ENCODE data around the gene HSD11B1. TPM values are rescaled to one million over a fixed set of nuclear protein-coding genes. Genes with fewer than 3 reads are reported as not detected.
A peak's percentile ranks its signal among the peaks of the same experiment; 100 is the strongest.

The HSD11B1 gene
- polyA plus RNA-seq, 1 donor (not counting 4 experiments of a cell fraction or from before 2014, with no cell fraction given), result 2.7 TPM

- Histone ChIP-seq H3K36me3 (ENCODE audit: control insufficient read depth in 2 of 2, extremely low read depth in 1 of 2, insufficient read depth in 2 of 2, low read length in 2 of 2) (no peaks in the 10 kb centered on the region), H2AFZ (ENCODE audit: control insufficient read depth, low read length) (no peak overlapping the region), H3K9me3 (ENCODE audit: control insufficient read depth, low read depth, low read length) (no peaks in the 10 kb centered on the region), H3K27me3 (ENCODE audit: control insufficient read depth, extremely low read depth, insufficient read depth, low read length) (no peaks in the 10 kb centered on the region), H3K9ac (ENCODE audit: control insufficient read depth, extremely low read depth, insufficient read depth, low read length) (no peak overlapping the region), H3K79me2 (ENCODE audit: control insufficient read depth, insufficient read depth, low read length) (no peaks in the 10 kb centered on the region), H3K4me1 (ENCODE audit: control insufficient read depth, extremely low read depth, insufficient read depth, low read length) (peaks cover 24% of the 10 kb centered on the region), H3K4me3 (ENCODE audit: control insufficient read depth in 2 of 3, extremely low read depth in 1 of 3, insufficient read depth in 2 of 3, low read depth in 1 of 3, low read length in 3 of 3) (no peak overlapping the region), H3K27ac (ENCODE audit: control insufficient read depth, insufficient read depth, low read length) (no peak overlapping the region), H3K9me1 (ENCODE audit: control insufficient read depth, extremely low read depth, insufficient read depth, low read length) (no peaks in the 10 kb centered on the region), H3K4me2 (ENCODE audit: control insufficient read depth, extremely low read depth, insufficient read depth, low read depth, low read length) (peak overlapping the region; percentile 39), H4K20me1 (ENCODE audit: control insufficient read depth, extremely low read depth, insufficient read depth, low read length) (no peaks in the 10 kb centered on the region)
- TF ChIP-seq EZH2 (IDR thresholded peaks at IDR 0.05; ENCODE audit: low read length), result no peak
- TF ChIP-seq, protein P1, sequence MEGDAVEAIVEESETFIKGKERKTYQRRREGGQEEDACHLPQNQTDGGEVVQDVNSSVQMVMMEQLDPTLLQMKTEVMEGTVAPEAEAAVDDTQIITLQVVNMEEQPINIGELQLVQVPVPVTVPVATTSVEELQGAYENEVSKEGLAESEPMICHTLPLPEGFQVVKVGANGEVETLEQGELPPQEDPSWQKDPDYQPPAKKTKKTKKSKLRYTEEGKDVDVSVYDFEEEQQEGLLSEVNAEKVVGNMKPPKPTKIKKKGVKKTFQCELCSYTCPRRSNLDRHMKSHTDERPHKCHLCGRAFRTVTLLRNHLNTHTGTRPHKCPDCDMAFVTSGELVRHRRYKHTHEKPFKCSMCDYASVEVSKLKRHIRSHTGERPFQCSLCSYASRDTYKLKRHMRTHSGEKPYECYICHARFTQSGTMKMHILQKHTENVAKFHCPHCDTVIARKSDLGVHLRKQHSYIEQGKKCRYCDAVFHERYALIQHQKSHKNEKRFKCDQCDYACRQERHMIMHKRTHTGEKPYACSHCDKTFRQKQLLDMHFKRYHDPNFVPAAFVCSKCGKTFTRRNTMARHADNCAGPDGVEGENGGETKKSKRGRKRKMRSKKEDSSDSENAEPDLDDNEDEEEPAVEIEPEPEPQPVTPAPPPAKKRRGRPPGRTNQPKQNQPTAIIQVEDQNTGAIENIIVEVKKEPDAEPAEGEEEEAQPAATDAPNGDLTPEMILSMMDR (optimal IDR thresholded peaks at IDR 0.05 in 1 of 3, IDR thresholded peaks at IDR 0.05 in 1 of 3, conservative IDR thresholded peaks at IDR 0.05 in 1 of 3; ENCODE audit: extremely low read depth in 1 of 3, insufficient read depth in 2 of 3, low read length in 3 of 3), result no peak
- dilution Hi-C loops (cut with MboI; ENCODE audit: extremely low pct_ligation_motif_present, low sequenced_read_pairs), result no loop called here
- DNase-seq (ENCODE audit: low read depth, low spot score), result peak; percentile 17
- peak; percentile 69 for FAIRE-seq
These were observed 2.7 kb downstream of the HSD11B1 start for GRCh38 chr1:209707308-209707707.

- no peaks in the 10 kb centered on the region for H3K9me1 ChIP-seq (ENCODE audit: control insufficient read depth, extremely low read depth, insufficient read depth, low read length)
- TF ChIP-seq EZH2 (IDR thresholded peaks at IDR 0.05; ENCODE audit: low read length), result no peak
- TF ChIP-seq, protein P1 (optimal IDR thresholded peaks at IDR 0.05 in 1 of 3, IDR thresholded peaks at IDR 0.05 in 1 of 3, conservative IDR thresholded peaks at IDR 0.05 in 1 of 3; ENCODE audit: extremely low read depth in 1 of 3, insufficient read depth in 2 of 3, low read length in 3 of 3), result no peak
- H3K4me1 ChIP-seq (ENCODE audit: control insufficient read depth, extremely low read depth, insufficient read depth, low read length), result peaks cover 28% of the 10 kb centered on the region
- H3K27ac ChIP-seq (ENCODE audit: control insufficient read depth, insufficient read depth, low read length), result no peak overlapping the region
- no peak for FAIRE-seq
- no peaks in the 10 kb centered on the region for H3K9me3 ChIP-seq (ENCODE audit: control insufficient read depth, low read depth, low read length)
- H2AFZ ChIP-seq (ENCODE audit: control insufficient read depth, low read length), result no peak overlapping the region
- dilution Hi-C loops (cut with MboI; ENCODE audit: extremely low pct_ligation_motif_present, low sequenced_read_pairs), result no loop called here
- no peaks in the 10 kb centered on the region for H3K79me2 ChIP-seq (ENCODE audit: control insufficient read depth, insufficient read depth, low read length)
- H4K20me1 ChIP-seq (ENCODE audit: control insufficient read depth, extremely low read depth, insufficient read depth, low read length), result no peaks in the 10 kb centered on the region
- H3K27me3 ChIP-seq (ENCODE audit: control insufficient read depth, extremely low read depth, insufficient read depth, low read length), result no peaks in the 10 kb centered on the region
- H3K4me2 ChIP-seq (ENCODE audit: control insufficient read depth, extremely low read depth, insufficient read depth, low read depth, low read length), result no peak overlapping the region
- H3K9ac ChIP-seq (ENCODE audit: control insufficient read depth, extremely low read depth, insufficient read depth, low read length), result no peak overlapping the region
- DNase-seq (ENCODE audit: low read depth, low spot score), result no peak
- no peak overlapping the region for H3K4me3 ChIP-seq (ENCODE audit: control insufficient read depth in 2 of 3, extremely low read depth in 1 of 3, insufficient read depth in 2 of 3, low read depth in 1 of 3, low read length in 3 of 3)
- H3K36me3 ChIP-seq (ENCODE audit: control insufficient read depth in 2 of 2, extremely low read depth in 1 of 2, insufficient read depth in 2 of 2, low read length in 2 of 2), result no peaks in the 10 kb centered on the region
These were observed 3.7 kb downstream of the HSD11B1 start for GRCh38 chr1:209708297-209708696.
